Suprapubic skin (tissue), 3 donors: ENCODE measurements around the gene MBD6.

ENCODE experiments used
- POLR2AphosphoS5 ChIP-seq, 3 donors: sonication (generic); formaldehyde crosslinking; IDR thresholded peaks; one replicate each; pipeline ENCODE4 v1.6.1; 2017; ENCODE audit warnings: antibody characterized with exemption in 3 of 3
- TF ChIP-seq, protein P1 (sequence below), 2 donors: fragments of 200-600 bp in 1 of 2; fragments of 450-650 bp in 1 of 2; sonication (generic) in 1 of 2; IDR thresholded peaks; one replicate each; pipeline ENCODE4 v1.5.1; 2016 to 2019; ENCODE audit warnings: antibody characterized with exemption in 2 of 2, mild to moderate bottlenecking in 1 of 2, moderate library complexity in 1 of 2

DNA sequence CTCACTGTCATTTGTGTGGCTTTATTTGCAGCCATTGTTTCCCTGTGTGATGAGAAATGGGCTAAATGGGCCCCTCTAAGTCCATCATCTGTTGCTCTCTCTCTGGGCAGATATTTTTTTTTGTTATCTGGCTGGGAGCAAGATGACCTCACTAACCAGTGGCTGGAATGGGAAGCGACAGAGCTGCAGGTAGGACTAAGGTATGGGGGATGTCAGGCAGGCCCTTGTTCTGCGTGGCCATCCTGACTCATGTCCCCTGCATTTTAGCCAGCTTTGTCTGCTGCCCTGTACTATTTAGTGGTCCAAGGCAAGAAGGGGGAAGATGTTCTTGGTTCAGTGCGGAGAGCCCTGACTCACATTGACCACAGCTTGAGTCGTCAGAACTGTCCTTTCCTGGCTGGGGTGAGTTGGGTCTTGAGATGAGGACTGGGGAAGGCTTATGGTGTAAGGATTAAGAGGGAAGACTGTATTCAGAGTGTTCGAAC lies 33.4 kb upstream of the MBD6 start:
- TF ChIP-seq, protein P1, sequence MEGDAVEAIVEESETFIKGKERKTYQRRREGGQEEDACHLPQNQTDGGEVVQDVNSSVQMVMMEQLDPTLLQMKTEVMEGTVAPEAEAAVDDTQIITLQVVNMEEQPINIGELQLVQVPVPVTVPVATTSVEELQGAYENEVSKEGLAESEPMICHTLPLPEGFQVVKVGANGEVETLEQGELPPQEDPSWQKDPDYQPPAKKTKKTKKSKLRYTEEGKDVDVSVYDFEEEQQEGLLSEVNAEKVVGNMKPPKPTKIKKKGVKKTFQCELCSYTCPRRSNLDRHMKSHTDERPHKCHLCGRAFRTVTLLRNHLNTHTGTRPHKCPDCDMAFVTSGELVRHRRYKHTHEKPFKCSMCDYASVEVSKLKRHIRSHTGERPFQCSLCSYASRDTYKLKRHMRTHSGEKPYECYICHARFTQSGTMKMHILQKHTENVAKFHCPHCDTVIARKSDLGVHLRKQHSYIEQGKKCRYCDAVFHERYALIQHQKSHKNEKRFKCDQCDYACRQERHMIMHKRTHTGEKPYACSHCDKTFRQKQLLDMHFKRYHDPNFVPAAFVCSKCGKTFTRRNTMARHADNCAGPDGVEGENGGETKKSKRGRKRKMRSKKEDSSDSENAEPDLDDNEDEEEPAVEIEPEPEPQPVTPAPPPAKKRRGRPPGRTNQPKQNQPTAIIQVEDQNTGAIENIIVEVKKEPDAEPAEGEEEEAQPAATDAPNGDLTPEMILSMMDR (IDR thresholded peaks at IDR 0.05) = no peak
- no peak for TF ChIP-seq POLR2AphosphoS5 (IDR thresholded peaks at IDR 0.05)
